ENCODE measurements around the gene FN1.
"Not testable (repeated sequence)": the region's sequence is repeated elsewhere in the genome, so short reads cannot be mapped to it uniquely, and the experiment has no call there.

The FN1 gene

GRCh38 chr2:215411941-215412743, 23.7 kb downstream of the FN1 start:
- DNase-seq (ENCODE audit: low spot score): no peak
- no peak overlapping the region for H3K27ac Mint-ChIP-seq
- peaks cover 13% of the 10 kb centered on the region for H3K27me3 Mint-ChIP-seq (ENCODE audit: low read depth)
- no peaks in the 10 kb centered on the region for H3K36me3 Mint-ChIP-seq (ENCODE audit: low read depth)
- no peak overlapping the region for H3K4me3 Mint-ChIP-seq
- H3K9me3 Mint-ChIP-seq: no peaks in the 10 kb centered on the region
- no peaks in the 10 kb centered on the region for H3K4me1 Mint-ChIP-seq (ENCODE audit: low read depth)

DNA sequence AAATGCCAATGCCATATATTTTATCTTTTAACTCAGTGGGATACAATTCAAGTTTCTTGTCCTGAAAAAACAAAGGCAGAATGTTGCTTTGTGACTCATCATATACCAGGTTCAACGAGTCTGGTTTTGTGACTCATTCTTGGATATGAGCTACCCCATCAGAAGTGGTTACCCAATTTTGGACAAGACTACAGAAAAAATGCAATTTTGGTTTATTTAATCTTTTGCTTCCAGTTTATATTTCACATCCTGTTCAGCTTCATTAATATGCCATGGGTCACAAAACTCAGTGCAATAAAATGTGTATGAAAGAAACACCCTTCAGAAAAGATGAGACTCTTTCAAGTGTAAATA, 25.0 kb downstream of the FN1 start:
- no peak for DNase-seq (ENCODE audit: low spot score)
- no peak overlapping the region for H3K27ac Mint-ChIP-seq
- no peaks in the 10 kb centered on the region for H3K9me3 Mint-ChIP-seq
- no peaks in the 10 kb centered on the region for H3K4me1 Mint-ChIP-seq (ENCODE audit: low read depth)
- H3K4me3 Mint-ChIP-seq: no peak overlapping the region
- no peaks in the 10 kb centered on the region for H3K36me3 Mint-ChIP-seq (ENCODE audit: low read depth)
- peaks cover 16% of the 10 kb centered on the region for H3K27me3 Mint-ChIP-seq (ENCODE audit: low read depth)

DNA sequence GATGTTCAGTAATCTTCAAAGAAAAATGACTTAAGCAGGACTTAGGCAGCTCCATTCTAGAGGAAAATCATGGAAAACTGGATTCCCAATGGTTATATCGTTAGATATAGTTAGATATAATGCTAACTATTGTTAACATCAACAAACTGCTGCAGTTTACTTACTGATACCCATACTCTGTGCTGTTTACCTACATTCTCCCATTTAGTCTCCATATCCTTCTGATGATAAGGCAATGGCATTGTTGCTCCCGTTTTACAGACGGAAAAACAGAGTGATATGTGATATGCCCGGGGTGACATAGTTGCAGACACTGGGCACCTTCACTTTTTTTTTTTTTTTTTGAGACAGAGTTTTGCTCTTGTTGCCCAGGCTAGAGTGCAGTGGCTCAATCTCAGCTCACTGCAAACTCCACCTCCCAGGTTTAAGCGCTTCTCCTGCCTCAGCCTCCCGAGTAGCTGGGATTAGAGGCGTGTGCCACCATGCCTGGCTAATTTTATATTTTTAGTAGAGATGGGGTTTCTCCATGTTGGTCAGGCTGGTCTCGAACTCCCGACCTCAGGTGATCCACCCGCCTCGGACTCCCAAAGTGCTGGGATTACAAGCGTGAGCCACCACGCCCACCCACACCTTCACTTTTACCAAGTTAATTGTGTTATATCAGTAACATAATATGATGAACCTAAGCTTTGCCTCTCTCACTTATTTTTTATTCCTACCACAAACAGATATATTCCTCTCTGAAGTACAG, 25.5 kb downstream of the FN1 start:
- not testable (repeated sequence) for H3K9me3 Mint-ChIP-seq; H3K36me3 Mint-ChIP-seq (ENCODE audit: low read depth); H3K4me3 Mint-ChIP-seq; H3K27ac Mint-ChIP-seq; DNase-seq (ENCODE audit: low spot score); H3K4me1 Mint-ChIP-seq (ENCODE audit: low read depth)
- peaks cover 17% of the 10 kb centered on the region for H3K27me3 Mint-ChIP-seq (ENCODE audit: low read depth)

GRCh38 chr2:215409331-215410127, 26.3 kb downstream of the FN1 start:
- H3K27me3 Mint-ChIP-seq (ENCODE audit: low read depth): peaks cover 16% of the 10 kb centered on the region
- no peaks in the 10 kb centered on the region for H3K36me3 Mint-ChIP-seq (ENCODE audit: low read depth)
- no peak overlapping the region for H3K27ac Mint-ChIP-seq
- H3K4me3 Mint-ChIP-seq: no peak overlapping the region
- DNase-seq (ENCODE audit: low spot score): peak; percentile 55
- no peaks in the 10 kb centered on the region for H3K9me3 Mint-ChIP-seq
- H3K4me1 Mint-ChIP-seq (ENCODE audit: low read depth): no peaks in the 10 kb centered on the region

DNA sequence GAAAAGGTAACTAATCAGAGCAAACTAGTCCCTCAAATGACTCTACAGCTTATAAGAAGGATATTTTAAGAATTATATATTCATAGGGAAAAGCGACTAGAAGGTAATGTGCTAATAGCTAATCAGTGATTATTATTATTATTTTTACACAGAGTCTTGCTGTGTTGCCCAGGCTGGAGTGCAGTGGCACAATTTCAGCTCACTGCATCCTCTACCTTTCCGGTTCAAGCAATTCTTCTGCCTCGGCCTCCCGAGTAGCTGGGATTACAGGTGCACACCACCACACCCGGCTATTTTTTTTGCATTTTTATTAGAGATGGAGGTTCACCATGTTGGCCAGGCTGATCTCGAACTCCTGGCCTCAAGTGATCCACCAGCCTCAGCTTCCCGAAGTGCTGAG, 27.4 kb downstream of the FN1 start:
- H3K9me3 Mint-ChIP-seq; H3K4me3 Mint-ChIP-seq; H3K27me3 Mint-ChIP-seq (ENCODE audit: low read depth); H3K27ac Mint-ChIP-seq; H3K36me3 Mint-ChIP-seq (ENCODE audit: low read depth); DNase-seq (ENCODE audit: low spot score); H3K4me1 Mint-ChIP-seq (ENCODE audit: low read depth): not testable (repeated sequence)

DNA sequence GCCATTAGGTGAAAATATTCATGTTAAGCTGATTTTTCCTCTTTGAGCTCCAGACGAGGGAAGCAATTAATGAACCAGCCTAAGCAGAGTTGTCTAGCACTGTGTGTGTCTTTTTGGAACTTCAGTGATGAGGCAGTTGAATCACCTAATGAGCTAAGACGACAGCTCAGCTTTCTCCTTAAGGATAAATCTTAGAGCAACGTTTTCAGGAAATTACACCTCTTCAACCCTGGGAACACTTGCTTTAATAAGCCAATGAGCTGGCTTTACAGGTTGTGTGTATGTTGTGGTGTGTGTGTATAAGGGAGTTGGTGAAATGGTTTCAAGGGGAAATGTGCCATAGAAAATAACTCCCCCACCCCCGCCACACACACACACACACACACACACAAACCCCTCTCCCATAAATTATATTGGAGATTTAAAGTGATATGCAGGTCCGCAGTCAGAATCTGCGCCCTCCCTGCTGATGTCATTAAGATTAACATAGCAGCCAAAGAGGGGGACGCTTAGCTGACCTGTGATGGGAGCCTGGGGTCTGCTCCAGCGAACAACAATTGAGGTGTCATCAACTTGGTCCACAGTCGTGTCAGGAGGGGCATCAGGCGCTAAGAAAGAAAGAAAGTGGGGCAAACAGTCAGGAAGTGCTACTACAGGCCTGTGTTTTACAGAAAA, 28.1 kb downstream of the FN1 start:
- no peaks in the 10 kb centered on the region for H3K9me3 Mint-ChIP-seq

DNA sequence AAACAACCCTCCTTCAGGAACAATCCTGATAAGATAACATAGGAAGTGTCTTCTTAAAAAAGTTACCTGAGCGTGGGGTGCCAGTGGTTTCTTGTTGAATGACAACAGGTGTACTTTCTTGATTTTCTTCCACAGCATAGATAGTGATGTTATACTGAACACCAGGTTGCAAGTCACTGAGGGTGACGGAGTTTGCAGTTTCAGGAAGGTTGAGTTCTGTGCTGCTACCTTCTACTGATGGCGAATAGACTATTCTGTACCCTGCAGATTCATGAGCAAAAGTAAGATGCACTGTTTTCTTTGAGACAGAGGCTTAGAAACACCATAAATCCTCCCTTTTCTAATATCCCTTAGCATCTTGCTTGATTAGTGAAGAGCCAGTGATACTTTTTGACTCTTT, 28.8 kb downstream of the FN1 start:
- Mint-ChIP-seq H3K27me3 (ENCODE audit: low read depth) (peaks cover 4% of the 10 kb centered on the region), H3K4me1 (ENCODE audit: low read depth) (no peaks in the 10 kb centered on the region), H3K9me3 (no peaks in the 10 kb centered on the region), H3K36me3 (ENCODE audit: low read depth) (no peaks in the 10 kb centered on the region), H3K4me3 (no peak overlapping the region), H3K27ac (no peak overlapping the region)
- DNase-seq (ENCODE audit: low spot score): no peak

More for the DNA sequence above, 28.1 kb downstream of the FN1 start:
- Mint-ChIP-seq H3K36me3 (ENCODE audit: low read depth) (no peaks in the 10 kb centered on the region), H3K4me1 (ENCODE audit: low read depth) (no peaks in the 10 kb centered on the region), H3K4me3 (no peak overlapping the region), H3K27me3 (ENCODE audit: low read depth) (peaks cover 4% of the 10 kb centered on the region), H3K27ac (no peak overlapping the region)
- DNase-seq (ENCODE audit: low spot score): no peak

- H3K27me3 Mint-ChIP-seq (ENCODE audit: low read depth): peaks cover 4% of the 10 kb centered on the region
- no peaks in the 10 kb centered on the region for H3K36me3 Mint-ChIP-seq (ENCODE audit: low read depth)
- no peaks in the 10 kb centered on the region for H3K9me3 Mint-ChIP-seq
- H3K4me1 Mint-ChIP-seq (ENCODE audit: low read depth): no peaks in the 10 kb centered on the region
- DNase-seq (ENCODE audit: low spot score): no peak
- no peak overlapping the region for H3K4me3 Mint-ChIP-seq
- no peak overlapping the region for H3K27ac Mint-ChIP-seq
These were observed 29.9 kb downstream of the FN1 start for GRCh38 chr2:215405722-215406581.

GRCh38 chr2:215404348-215405012, 31.4 kb downstream of the FN1 start:
- Mint-ChIP-seq H3K36me3 (ENCODE audit: low read depth) (no peaks in the 10 kb centered on the region), H3K9me3 (no peaks in the 10 kb centered on the region), H3K4me3 (no peak overlapping the region), H3K27ac (no peak overlapping the region), H3K27me3 (ENCODE audit: low read depth) (peaks cover 4% of the 10 kb centered on the region), H3K4me1 (ENCODE audit: low read depth) (no peaks in the 10 kb centered on the region)
- no peak for DNase-seq (ENCODE audit: low spot score)

GRCh38 chr2:215403441-215404347, 32.2 kb downstream of the FN1 start:
- Mint-ChIP-seq H3K4me3 (no peak overlapping the region), H3K27ac (no peak overlapping the region), H3K36me3 (ENCODE audit: low read depth) (no peaks in the 10 kb centered on the region), H3K9me3 (no peaks in the 10 kb centered on the region), H3K4me1 (ENCODE audit: low read depth) (no peaks in the 10 kb centered on the region), H3K27me3 (ENCODE audit: low read depth) (peaks cover 10% of the 10 kb centered on the region)
- no peak for DNase-seq (ENCODE audit: low spot score)

GRCh38 chr2:215401896-215402379, 33.9 kb downstream of the FN1 start:
- Mint-ChIP-seq H3K36me3 (ENCODE audit: low read depth) (no peaks in the 10 kb centered on the region), H3K9me3 (no peaks in the 10 kb centered on the region), H3K27me3 (ENCODE audit: low read depth) (peaks cover 14% of the 10 kb centered on the region), H3K4me3 (no peak overlapping the region), H3K4me1 (ENCODE audit: low read depth) (no peaks in the 10 kb centered on the region), H3K27ac (no peak overlapping the region)
- DNase-seq (ENCODE audit: low spot score): no peak

Data from T-helper 2 cell treated with Interferon-gamma antibody and Interleukin-4, amounts not matched to agents 5 μg/mL and 100 μg/mL, for 36 hours (primary cell).